Measurements from ENCODE around the gene UBP1.

DNA sequence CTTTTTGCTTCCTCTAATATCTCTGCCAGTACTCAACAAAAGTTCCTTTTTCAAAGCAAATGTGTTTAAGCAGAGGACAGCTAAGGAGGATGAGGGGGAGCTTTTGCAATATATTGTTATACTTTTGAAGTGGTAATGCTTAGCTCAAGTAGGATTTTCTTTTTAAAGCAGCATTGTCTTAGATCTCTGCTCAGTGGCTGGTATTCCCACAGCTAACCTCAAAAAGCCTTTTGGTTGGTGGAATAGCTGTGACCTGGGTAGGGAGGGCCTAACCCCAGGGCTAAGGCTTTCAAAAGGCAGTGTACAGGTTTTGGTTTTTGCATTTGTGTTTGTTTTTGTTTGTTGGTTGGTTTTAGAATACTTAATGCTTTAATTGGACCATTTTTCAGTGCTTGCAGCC lies 76.1 kb downstream of the UBP1 start:
- TF ChIP-seq POLR2AphosphoS5 (IDR thresholded peaks at IDR 0.05; ENCODE audit: borderline replicate concordance, low read depth, low read length) (no peak), EZH2 (IDR thresholded peaks at IDR 0.05) (no peak)

All from SK-N-MC (cell line).